Stomach (tissue), 9 donors: ENCODE data around the gene ARL15. TPM values are rescaled to one million over a fixed set of nuclear protein-coding genes. Genes with fewer than 3 reads are reported as not detected.

Experiments
- DNase-seq, 2 donors: peaks; one replicate each; pipeline versions ENCODE4 v3.0.0 to v3.0.0-alpha.2; 2013 to 2019
- H3K27ac ChIP-seq, 5 donors: fragments of 200-600 bp in 4 of 5; sonication (generic) in 4 of 5; one replicate each; pipeline ENCODE4 v1.5.1; 2013 to 2019; ENCODE audit warnings: mild to moderate bottlenecking in 1 of 5, moderate library complexity in 1 of 5
- H3K27me3 ChIP-seq, 3 donors: fragments of 200-600 bp; sonication (generic); one replicate each; pipeline ENCODE4 v1.5.1; 2017 to 2019; ENCODE audit warnings: mixed run types in 1 of 3
- H3K36me3 ChIP-seq, 4 donors: fragments of 200-600 bp; sonication (generic); 1 replicate in 3 of 4; 2 replicates in 1 of 4; pipeline ENCODE4 v1.5.1; 2016 to 2019
- H3K4me1 ChIP-seq, 4 donors: fragments of 200-600 bp; sonication (generic); one replicate each; pipeline ENCODE4 v1.5.1; 2016 to 2019
- H3K4me3 ChIP-seq, 4 donors: fragments of 200-600 bp; sonication (generic) in 3 of 4; one replicate each; pipeline ENCODE4 v1.5.1; 2016 to 2019; ENCODE audit warnings: mild to moderate bottlenecking in 1 of 4
- H3K9me3 ChIP-seq, 4 donors: fragments of 200-600 bp; sonication (generic); one replicate each; pipeline ENCODE4 v1.5.1; 2016 to 2019
- CTCF ChIP-seq, 7 experiments: fragments of 450-650 bp in 4 of 7; fragments of 200-600 bp in 3 of 7; sonication (generic) in 3 of 7; IDR thresholded peaks; one replicate each; pipeline ENCODE4 v1.5.1; 2016 to 2019; ENCODE audit warnings: antibody characterized with exemption in 7 of 7, control low read depth in 2 of 7, mild to moderate bottlenecking in 1 of 7
- EP300 ChIP-seq: sonication (generic); formaldehyde crosslinking; IDR thresholded peaks from one replicate; pipeline ENCODE4 v1.6.1; 2017; ENCODE audit warnings: antibody characterized with exemption
- POLR2A ChIP-seq, 4 donors: fragments of 450-650 bp; IDR thresholded peaks; one replicate each; pipeline ENCODE4 v1.6.1; 2016; ENCODE audit warnings: antibody characterized with exemption in 4 of 4, control low read depth in 2 of 4, mild to moderate bottlenecking in 1 of 4, moderate library complexity in 1 of 4
- POLR2AphosphoS5 ChIP-seq, 3 donors: sonication (generic); formaldehyde crosslinking; IDR thresholded peaks; one replicate each; pipeline ENCODE4 v1.6.1; 2016; ENCODE audit warnings: antibody characterized with exemption in 3 of 3
- WGBS, 5 donors: extraction: QIAGEN DNeasy Blood & Tissue Kit in 3 of 5; methylation state at CpG; one replicate each; pipeline versions ENCODE4 v1.1.5 to v1.1.7; 2013 to 2018; 5-methylcytosine and 5-hydroxymethylcytosine counted together
- intact Hi-C: fragments of 100-400 bp; cut with DNase I; formaldehyde crosslinking; loops from one replicate; pipeline ENCODE4 v1.15.1; 2023; ENCODE audit warnings: low total_unique reads
- polyA plus RNA-seq, 3 donors: library from polyadenylated mRNA; stranded (reverse); fragments of 200-250 nt; gene quantifications; one replicate each; pipeline ENCODE4 v1.2.3, GENCODE V29; 2013
- total RNA-seq, 5 donors: library from RNA; depleted of rRNA; stranded (reverse); fragments of >200 nt; gene quantifications; one replicate each; pipeline versions ENCODE4 v1.1.0 to v1.2.3, GENCODE V29; 2014 to 2016
- donor health status: healthy with polysubstance abuse.
- donor health status: Bipolar disorder and iron deficiency.
- donor health status: healthy.

ARL15 gene
- total and polyA plus RNA-seq, 8 donors = 1.7 to 72.7 (median 12.6) TPM

DNA sequence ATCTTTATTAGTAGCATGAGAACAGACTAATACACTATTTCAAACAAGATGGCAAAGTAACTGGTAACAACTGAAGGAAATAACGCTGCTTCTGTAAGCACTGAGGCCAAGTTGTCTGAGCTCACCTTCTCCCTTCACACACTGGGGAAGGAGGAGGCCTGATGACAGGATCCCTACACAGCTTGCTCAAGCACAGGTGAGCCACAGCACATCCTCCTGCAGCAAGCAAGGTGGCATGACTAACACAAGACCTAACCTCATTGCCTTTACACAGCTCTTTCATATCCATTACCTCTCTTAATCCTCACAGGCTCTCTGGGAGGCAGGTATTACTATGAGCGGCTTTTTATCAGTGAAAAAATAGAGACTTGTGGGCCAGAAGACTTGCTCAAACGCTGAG, 83.3 kb downstream of the ARL15 start:
- no peak for DNase-seq
- no peak for TF ChIP-seq POLR2A (IDR thresholded peaks at IDR 0.05)
- TF ChIP-seq EP300 = no peak
- no peak for TF ChIP-seq POLR2AphosphoS5 (IDR thresholded peaks at IDR 0.05)
- TF ChIP-seq CTCF (IDR thresholded peaks at IDR 0.05) = no peak
- Histone ChIP-seq H3K27me3 (no peaks in the 10 kb centered on the region), H3K4me1 (peaks cover 0 to 17% (median 7%) of the 10 kb centered on the region in 4 donors), H3K4me3 (no peak overlapping the region), H3K27ac (no peak overlapping the region), H3K9me3 (no peaks in the 10 kb centered on the region), H3K36me3 (no peaks in the 10 kb centered on the region)
- WGBS, 5 donors = 82 to 89% (median 86%) methylated on average over 3 of the region's 3 CpGs
- intact Hi-C loops = loop anchor here (5.0 to 10.0 kb wide), 2 partner anchors 745 to 962 kb away; partner anchors contain the start of gene FST

- Histone ChIP-seq H3K27ac (no peak overlapping the region), H3K27me3 (no peaks in the 10 kb centered on the region), H3K4me1 (peaks cover 0 to 22% (median 7%) of the 10 kb centered on the region in 4 donors), H3K9me3 (no peaks in the 10 kb centered on the region), H3K4me3 (no peak overlapping the region), H3K36me3 (no peaks in the 10 kb centered on the region)
- WGBS, 5 donors = 77 to 92% (median 86%) methylated on average over 5 of the region's 5 CpGs
- intact Hi-C loops = loop anchor here (5.0 to 10.0 kb wide), 2 partner anchors 744 to 961 kb away; partner anchors contain the start of gene FST
- TF ChIP-seq POLR2AphosphoS5 (IDR thresholded peaks at IDR 0.05) (no peak), POLR2A (IDR thresholded peaks at IDR 0.05) (no peak), CTCF (IDR thresholded peaks at IDR 0.05) (no peak)
- no peak for DNase-seq
These were observed 84.2 kb downstream of the ARL15 start for GRCh38 chr5:54226215-54226614.

GRCh38 chr5:54224103-54224826, 86.1 kb downstream of the ARL15 start:
- no peaks in the 10 kb centered on the region for H3K9me3 ChIP-seq
- WGBS, 5 donors = 86 to 91% (median 89%) methylated on average over 10 of the region's 10 CpGs
- H3K27me3 ChIP-seq = no peaks in the 10 kb centered on the region
- intact Hi-C loops = loop anchor here (5.0 to 10.0 kb wide), 2 partner anchors 752 to 959 kb away; no protein-coding TSS in a partner anchor
- no peaks in the 10 kb centered on the region for H3K36me3 ChIP-seq
- no peak for DNase-seq
- H3K4me3 ChIP-seq = no peak overlapping the region
- TF ChIP-seq POLR2AphosphoS5 (IDR thresholded peaks at IDR 0.05) (no peak), CTCF (IDR thresholded peaks at IDR 0.05) (no peak), EP300 (no peak), POLR2A (IDR thresholded peaks at IDR 0.05) (no peak)
- H3K27ac ChIP-seq = no peak overlapping the region
- peaks cover 0 to 31% (median 11%) of the 10 kb centered on the region in 4 donors for H3K4me1 ChIP-seq

GRCh38 chr5:54222336-54222735, 88.0 kb downstream of the ARL15 start:
- intact Hi-C loops = loop anchor here (5.0 to 10.0 kb wide), 2 partner anchors 750 to 958 kb away; no protein-coding TSS in a partner anchor
- TF ChIP-seq CTCF (IDR thresholded peaks at IDR 0.05) (no peak), POLR2AphosphoS5 (IDR thresholded peaks at IDR 0.05) (no peak), EP300 (no peak), POLR2A (IDR thresholded peaks at IDR 0.05) (no peak)
- 82 to 90% (median 87%) methylated on average over 4 of the region's 4 CpGs for WGBS, 5 donors
- H3K27me3 ChIP-seq = no peaks in the 10 kb centered on the region
- peaks cover 0 to 30% (median 15%) of the 10 kb centered on the region in 4 donors for H3K4me1 ChIP-seq
- no peak for DNase-seq
- no peak overlapping the region for H3K27ac ChIP-seq
- H3K36me3 ChIP-seq = no peaks in the 10 kb centered on the region
- H3K4me3 ChIP-seq = no peak overlapping the region
- no peaks in the 10 kb centered on the region for H3K9me3 ChIP-seq
